Fibroblast of skin of left biceps (primary cell): ENCODE results near the gene GNAL.
"Not testable (repeated sequence)": the region's sequence is repeated elsewhere in the genome, so short reads cannot be mapped to it uniquely, and the experiment has no call there.

ENCODE experiments used
- DNase-seq, 2 experiments: peaks; one replicate each; pipeline ENCODE4 v3.0.0-alpha.2; 2013; ENCODE audit warnings: low read depth in 2 of 2

Gene GNAL

DNA sequence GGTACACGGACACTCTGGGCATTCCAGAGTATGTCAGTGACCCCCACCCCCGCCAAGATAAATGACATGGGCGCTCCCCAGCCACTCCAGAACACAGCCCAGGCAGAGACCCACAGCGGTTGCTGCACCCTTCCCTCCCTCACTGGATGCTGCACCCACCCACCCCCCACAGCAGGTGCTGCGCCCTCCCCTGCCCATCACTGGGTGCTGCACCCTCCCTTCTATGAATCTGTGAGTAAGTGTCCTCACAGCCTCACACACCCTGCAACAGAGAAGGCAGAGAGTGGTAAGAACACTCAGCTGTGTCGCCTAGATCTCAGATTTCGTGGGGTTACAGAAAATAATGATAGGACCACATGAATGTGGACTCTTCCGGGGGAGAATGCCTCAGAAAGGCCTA lies 185.6 kb downstream of the GNAL start:
- DNase-seq = no peak

DNA sequence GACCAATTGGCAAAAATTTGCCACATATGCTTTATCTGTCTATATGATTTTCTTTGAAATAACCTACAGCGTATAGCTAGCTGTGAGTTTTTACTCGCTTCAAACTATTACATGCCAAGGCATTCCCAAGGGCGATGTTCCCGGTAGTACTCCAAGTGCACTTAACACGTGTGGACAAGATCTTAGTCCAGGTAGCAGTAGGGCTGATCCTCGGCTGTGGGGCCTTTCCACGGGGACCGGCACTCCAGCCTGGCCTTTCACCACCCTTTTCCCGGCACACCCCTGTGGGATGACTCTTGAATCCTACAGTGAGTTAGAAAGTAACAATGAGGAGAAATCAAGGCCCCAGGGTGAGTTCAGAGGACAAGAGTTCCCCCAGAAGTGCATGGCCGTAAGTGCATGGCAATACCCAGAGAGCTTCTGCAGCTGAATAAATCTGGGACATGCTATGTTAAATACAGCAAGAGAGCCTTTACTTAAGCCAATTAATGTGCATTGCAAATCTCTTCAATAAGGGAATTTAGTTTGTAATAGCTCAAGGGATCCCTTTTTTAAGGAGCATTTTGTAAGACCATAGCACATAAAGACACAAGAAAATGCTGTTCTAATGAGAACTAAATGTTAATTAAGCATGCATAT lies 188.6 kb downstream of the GNAL start:
- no peak for DNase-seq

DNA sequence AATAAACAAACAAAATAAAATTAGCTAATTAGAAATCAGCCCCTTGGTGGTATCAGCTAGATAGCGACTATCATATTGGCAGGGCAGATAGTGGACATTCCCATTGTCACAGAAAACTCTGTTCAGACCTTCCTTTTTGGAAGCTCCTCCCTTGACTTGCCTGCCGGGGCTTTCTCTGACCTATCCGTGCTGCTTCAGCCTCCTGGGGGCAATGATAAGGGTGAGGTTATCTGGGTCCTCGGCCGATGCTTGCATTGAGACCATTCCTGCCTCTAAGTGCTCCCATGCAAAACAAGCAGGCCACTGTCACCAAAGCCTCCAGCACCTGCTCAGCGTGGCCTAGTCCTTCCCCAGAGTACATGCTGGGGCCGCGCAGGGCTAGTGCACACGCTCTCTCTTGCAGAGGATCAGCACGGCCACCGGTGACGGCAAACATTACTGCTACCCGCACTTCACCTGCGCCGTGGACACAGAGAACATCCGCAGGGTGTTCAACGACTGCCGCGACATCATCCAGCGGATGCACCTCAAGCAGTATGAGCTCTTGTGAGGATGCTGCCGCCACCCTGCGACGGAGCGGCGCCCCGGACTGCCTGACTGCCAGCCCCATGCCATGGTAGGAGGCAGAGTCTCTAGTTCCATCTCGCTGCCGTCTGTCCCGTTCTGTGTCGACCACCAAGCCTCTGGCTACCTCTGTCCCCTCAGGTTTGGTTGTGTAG lies 191.7 kb downstream of the GNAL start:
- no peak for DNase-seq

DNA sequence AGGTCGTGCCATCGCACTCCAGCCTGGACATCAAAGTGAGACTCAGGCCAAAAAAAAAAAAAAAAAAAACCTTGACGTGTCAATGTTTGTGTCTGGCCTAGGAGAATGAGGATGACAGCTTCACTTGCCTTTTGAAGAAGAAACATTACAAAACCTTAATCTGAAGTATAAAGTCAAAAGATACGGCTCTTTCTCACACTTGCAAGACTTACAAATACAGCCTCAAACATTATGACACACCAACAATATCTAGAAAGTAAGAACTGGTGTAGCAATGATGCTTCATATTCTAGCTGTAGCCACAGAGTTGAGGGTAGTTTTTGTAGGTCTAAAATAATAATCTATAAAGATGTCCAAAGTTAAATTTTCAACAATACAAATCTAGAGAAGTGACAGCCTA lies 193.6 kb downstream of the GNAL start:
- DNase-seq = no peak

DNA sequence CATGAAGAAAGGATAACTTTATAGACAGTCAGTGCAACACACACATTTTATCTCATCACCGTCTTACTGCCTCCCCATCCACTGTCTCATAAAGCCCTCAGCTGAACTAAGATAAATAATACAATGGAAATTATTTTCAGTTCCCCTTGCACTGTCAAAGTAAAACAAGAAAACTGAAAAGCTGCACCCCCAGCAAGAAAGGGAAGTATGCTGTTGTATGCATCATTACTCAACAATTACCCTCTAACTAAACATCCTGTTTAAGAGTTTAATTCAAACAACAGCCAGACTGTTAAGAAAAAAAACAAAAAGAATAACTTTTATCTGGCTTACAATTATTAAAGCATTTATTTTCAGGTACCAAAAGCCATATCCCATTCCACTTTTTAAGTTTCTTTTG lies 194.1 kb downstream of the GNAL start:
- DNase-seq = no peak

DNA sequence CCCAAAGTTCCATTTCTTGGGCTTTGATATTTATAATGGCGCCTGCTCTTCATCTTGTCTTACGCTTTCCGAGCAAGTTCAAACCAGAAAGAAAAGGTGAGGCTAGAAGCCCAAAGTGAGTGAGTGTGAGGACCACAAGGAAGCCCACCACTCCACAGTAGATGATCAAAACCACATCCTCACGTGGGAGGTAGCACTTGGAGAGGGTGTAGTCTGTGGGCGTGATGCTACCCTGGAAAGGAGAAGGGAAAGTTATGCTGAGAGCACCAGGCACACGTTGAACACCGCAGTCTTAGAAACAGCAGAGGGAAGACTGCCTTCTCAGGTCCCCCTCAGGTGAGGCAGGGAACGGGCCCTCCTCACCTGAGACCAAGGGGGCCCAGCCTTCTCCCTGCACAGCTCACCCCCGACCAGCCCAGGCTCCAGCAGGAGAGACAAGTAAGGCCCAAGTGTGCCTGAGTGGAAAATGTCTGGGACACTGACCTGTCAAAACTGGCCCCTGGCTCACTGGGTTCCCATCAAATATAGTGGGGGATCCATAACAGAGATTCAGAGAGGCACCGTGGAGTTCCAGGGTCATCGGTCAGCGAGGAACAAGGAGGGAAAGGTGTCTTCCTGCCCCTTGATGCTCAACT lies 195.4 kb downstream of the GNAL start:
- DNase-seq = no peak

DNA sequence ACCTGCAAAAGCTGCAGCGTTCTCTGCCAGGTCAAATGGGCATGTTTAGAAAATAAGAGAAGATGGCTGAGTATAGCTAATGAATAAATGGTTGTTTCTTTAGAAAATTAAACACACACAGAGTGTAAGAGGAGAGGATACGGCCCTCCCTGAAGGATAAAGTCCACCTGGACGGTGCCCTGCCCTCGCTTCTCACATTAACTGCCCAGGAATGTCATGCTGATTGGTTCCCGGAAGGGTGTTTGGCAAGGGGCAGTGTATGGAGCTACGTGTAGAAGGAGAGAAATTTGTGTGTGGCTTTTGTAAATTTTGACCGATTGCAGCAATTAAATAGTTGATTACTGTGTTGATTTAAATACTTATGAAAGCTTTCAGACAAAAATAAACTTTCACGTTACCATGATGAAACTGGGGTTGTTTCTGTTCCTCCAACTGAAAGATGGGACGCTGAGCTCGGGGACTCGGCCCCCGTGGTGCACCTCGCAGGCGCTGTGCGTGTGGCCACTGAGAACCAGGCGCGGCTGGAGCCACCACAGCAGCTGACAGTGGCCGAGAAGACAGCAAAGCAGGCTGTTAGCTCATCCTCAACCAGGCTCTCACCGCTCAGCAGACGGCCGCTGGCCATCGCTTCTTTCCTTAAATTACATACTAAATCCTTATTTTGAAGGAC lies 196.3 kb downstream of the GNAL start:
- no peak for DNase-seq

DNA sequence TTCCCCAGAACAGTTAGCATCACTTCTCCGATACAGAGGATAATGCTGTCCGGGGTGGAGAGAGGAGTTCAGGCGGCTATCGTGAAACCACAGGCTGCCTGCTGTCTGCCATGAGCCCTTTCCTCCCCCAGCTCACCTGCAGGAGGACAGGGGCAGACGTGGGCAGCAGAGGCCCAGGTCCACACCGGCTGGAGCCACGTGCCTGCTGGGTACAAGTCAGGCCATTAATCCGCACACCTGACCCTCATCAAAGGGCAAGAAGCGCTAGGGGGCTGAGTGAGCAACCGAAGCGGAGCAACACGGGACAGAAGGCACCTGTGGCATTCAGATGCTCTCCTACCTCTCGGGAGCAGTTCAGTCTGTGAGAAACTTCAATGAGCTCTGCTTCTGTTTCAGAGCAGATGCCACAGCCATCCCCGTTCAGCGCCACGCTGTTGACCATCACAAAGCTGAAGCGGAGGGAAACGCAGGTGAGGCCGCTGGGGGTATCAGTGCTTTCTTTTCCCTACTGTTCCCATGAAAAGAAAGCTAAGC lies 197.6 kb downstream of the GNAL start:
- no peak for DNase-seq

DNA sequence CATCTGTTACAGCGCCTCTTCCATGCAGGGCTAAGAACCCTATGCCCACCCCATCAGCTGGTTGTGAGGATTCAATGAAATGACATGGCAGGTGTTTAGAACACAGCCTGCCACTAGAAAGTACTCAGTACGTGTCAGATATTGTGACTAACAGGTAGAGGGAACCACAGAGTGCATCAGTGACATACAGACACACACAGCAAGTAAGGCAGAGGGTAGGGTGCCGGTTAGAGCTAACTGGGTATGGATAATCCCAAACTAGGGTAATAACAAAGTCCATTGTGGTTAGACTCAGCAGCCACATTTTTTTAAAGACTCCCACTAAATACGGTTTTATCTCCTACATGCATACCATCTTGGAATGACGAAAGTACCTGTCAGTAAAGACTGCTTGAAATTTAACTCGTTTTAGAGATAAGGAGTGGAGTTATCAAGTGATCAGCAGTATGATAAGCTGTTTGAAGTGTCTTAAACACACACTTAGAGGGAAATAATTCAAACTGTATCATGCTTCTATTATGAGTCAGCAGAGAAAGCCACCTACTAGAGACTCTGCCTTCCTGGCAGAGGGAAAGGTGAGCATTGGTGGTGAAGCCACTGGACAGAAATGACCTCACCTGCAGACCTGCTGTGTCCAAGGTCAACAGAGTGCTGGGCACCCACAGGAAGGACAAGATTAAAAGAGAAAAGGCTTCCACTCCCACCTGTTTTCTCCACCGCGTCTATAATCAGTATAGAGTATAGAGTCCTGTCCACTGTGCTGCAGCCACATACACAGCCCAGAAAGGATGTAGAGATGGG lies 198.5 kb downstream of the GNAL start:
- DNase-seq = no peak

DNA sequence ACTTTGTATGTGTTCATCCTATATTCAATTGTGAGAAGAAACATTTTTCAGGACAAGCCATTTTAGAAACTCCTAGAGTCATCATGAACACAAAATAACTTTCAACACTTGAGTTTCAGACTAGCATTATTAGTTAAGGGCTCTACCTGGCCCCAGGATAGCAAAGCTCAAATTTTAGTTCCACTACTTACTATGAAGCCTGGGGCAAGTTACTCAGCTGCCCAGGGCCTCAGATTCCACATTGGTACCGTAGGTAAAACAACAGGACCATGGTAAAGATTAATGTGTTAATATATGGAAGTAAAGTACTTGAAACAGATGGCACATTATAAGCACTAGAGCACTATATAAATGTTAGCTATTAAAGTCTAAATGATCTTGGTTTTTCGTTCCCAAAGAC lies 199.7 kb downstream of the GNAL start:
- no peak for DNase-seq

DNA sequence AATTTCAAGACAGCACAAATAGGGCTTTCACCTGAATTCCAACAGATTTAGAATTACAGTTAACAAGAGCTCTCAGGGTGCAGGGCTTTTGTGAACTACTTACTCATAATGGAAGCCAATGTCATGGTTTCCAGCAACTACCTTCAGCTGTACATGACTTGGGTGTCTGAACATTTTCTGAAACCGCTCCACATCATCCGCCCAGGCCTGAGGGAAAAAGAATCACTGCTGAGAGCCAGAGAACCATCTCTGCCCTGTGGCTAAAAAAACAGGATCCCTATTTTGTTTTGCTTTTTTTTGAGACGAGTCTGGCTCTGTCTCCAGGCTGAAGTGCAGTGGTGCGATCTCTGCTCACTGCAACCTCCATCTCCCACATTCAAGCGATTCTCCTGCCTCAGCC lies 200.2 kb downstream of the GNAL start:
- DNase-seq = no peak

DNA sequence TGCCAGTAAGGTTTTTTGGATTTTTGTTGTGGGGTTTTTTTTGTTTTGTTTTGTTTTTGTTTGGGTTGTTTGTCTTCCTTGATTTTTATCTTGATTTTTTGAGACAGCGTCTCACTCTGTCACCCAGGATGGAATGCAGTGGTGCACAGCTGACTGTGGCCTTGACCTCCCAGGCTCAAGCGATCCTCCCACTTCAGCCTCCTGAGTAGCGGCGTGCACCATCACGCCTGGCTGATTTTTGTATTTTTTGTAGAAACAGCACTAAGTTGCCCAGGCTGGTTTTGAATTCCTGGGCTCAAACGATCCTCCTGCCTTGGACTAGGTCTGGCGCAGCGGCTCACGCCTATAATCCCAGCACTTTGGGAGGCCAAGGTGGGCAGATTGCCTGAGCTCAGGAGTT lies 202.7 kb downstream of the GNAL start:
- no peak for DNase-seq

DNA sequence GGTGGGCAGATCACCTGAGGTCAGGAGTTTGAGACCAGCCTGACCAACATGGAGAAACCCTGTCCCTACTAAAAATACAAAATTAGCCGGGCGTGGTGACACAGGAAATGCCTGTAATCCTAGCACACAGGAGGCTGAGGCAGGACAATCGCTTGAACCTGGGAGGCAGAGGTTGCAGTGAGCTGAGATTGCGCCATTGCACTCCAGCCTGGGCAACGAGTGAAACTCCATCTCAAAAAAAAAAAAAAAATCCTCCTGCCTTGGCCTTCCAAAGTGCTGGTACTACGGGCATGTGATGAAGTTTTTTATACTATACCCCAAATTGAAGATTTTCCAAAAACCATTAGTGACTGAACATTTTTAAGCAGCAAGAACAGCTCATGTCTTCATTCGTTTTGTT lies 203.4 kb downstream of the GNAL start:
- not testable (repeated sequence) for DNase-seq

DNA sequence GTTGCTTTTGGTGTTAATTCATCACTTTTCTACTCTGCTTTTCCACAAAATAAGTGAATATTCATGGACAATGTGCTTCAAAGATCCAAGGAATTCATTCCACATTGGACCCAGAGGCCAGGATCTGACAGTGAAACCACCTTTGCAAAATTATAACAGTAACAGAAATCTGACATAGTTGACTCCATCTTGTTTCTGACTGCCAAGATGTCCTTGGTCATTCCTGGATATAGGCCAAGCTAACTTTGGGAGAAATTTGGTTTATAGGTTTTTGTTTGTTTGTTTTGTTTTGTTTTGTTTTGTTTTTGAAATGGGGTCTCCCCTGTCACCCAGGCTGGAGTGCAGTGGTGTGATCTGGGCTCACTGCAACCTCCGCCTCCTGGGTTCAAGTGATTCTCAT lies 208.7 kb downstream of the GNAL start:
- DNase-seq = no peak

DNA sequence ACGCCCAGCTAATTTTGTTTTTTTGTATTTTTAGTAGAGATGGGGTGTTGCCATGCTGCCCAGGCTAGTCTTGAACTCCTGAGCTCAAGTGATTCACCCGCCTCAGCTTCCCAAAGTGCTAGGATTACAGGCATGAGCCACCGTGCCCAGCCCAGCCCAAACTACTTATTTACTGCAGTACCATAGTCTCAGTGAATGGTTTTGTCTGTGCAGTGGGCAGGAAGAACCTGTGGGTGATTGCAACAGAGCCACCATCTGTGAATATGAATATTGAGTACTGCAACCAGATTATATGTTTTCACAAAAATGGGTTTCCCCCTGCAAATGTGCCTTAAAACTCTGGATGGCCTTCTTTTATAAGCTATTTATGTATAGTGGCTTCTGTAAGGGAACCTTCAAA lies 210.0 kb downstream of the GNAL start:
- DNase-seq = no peak

DNA sequence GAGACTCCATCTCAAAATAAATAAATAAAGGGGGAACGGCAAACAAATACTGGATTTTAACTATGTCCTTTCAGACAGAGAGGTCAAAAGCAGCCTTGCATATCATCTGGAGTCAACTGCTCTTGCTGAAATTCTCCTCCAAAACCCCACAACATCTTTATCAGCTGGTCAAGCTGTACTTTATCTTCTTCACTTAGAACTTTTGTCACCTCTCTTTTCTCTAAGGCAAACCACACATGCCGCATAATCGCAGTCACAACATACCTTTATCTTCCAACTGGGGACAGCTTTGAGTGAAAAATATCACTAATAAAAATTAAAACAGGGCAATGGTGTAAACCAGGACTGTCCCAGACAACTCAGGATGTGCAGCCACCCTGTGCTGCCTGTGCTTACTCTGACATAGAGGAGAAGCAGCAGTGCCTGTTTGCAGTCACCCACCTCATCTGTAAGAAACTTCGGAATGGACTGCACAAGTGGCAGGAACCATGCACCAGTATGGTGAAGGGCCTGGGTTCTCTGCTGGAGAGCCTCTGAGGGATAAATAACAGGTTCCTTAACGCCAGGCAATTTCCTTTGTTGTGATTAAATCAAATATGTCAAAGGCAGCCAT lies 212.9 kb downstream of the GNAL start:
- no peak for DNase-seq

DNA sequence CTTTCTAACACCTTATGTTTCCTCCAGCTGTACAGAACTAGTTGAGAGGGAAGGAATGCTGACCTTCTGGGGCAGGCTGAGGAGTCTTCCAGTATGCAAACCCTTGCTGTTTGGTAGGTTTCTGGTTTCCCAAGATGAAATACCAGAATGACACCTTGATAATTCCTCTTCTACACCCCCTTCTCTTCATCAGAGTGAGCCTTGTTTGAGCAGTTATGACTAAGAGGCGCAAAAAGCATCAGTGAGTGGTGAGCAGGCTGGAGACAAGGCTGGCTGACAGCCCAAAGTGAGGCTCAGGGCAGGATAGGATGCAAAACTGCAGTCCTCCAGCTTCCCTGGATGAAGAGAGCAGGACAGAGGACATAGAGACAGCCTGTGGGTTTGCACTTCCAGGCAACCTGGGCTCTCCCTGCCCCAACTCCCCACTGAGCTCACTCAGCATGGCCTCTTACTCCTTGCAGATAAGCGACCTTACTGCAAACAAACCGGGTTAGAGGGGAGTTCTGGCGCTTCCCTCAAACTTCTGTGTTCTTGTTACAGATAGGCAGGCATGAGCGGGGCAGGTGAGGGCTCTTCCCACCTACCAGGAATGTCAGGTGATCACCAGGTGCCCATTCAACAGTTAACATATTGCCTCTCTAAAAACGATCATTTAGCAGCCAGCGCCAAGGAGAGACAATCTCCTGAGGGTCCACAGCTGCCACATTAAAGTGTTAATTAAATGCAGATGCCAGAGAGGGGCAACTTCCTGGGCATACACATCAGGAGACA lies 213.6 kb downstream of the GNAL start:
- DNase-seq = no peak

DNA sequence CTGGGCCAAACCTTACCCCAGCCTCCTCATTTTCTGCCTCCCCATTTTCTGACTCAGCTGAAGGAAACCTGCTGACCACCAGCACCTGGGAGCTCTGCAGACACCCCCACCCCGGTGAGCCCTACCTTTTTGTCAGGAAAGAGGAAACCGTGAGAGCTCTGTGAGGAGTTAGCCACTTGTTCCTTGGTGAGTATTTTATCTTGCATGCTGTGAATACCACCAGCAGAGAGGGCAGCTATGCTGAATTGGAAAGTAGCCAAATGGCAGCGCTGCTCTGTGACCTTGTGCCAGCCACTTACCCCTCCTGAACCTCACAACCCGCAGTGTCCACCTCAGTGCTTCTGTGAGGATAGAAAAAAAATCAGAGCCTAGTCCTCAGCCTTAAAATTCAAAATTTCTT lies 216.5 kb downstream of the GNAL start:
- no peak for DNase-seq

DNA sequence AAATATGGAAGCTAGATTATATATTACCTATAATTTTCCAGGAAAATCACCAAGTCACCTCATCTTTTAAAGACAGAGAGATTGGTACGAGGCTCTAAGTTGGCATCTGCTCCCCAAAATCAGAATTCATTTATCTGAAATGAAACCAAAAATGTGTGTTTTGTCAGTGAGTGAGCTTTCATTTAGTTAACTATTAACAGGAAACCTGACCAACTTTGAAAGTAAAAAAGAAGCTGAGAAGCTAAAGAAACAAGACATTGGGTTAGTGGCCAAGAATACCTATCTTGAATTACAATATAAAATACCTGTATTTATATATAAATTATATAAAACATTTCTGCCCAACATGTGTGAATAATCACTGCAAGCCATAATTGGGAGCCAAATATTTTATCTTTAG lies 217.1 kb downstream of the GNAL start:
- no peak for DNase-seq
